GM18505 (cell line): Measurements from ENCODE around the gene LIMS2.

Experiments
- ATAC-seq: cut with Tn5 transposase; IDR thresholded peaks from one replicate; pipeline ENCODE4 v1.9.1; 2021; ENCODE audit not compliant: unreplicated experiment
- POLR2A ChIP-seq: IDR thresholded peaks from 4 replicates; pipeline ENCODE4 v1.6.1; 2011; ENCODE audit warnings: borderline replicate concordance; ENCODE audit not compliant: insufficient read depth, insufficient read length; ENCODE audit errors: extremely low read depth

LIMS2 gene, protein sequence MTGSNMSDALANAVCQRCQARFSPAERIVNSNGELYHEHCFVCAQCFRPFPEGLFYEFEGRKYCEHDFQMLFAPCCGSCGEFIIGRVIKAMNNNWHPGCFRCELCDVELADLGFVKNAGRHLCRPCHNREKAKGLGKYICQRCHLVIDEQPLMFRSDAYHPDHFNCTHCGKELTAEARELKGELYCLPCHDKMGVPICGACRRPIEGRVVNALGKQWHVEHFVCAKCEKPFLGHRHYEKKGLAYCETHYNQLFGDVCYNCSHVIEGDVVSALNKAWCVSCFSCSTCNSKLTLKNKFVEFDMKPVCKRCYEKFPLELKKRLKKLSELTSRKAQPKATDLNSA

GRCh38 chr2:127675331-127676261 lies at the start of gene LIMS2:
TSS of gene LIMS2 (minus strand) at chr2:127675530. CDS start at chr2:127675024, 506 bp downstream.
- no peak for TF ChIP-seq POLR2A
- no peak for ATAC-seq

- ATAC-seq: no peak
- TF ChIP-seq POLR2A: no peak
These were observed 47.5 kb upstream of the LIMS2 start for GRCh38 chr2:127722807-127723206.

- no peak for TF ChIP-seq POLR2A
- no peak for ATAC-seq
These were observed 46.6 kb upstream of the LIMS2 start for GRCh38 chr2:127721978-127722355.

GRCh38 chr2:127721311-127721977 lies 46.1 kb upstream of the LIMS2 start:
- ATAC-seq: no peak
- no peak for TF ChIP-seq POLR2A

GRCh38 chr2:127719301-127720218 lies 44.2 kb upstream of the LIMS2 start:
- no peak for TF ChIP-seq POLR2A
- ATAC-seq: no peak

DNA sequence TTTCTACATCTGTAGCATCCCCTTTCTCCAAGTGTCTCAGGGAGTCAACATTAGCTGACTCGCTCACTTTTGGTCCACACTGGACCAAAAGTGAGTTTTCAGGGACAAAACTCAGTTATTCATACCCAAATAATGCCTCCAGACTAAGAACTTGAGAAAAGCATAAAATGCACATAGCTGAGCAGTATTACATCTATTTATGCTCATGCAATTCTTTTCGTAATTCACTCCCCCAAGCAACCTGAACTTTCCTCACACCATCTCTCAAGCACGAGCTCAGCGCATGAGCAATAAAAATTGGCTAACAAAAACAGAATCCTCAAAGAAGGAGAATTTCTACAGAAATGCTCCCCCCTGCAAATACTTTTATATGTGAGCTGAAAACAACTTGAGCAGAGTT lies 42.9 kb upstream of the LIMS2 start:
- no peak for ATAC-seq
- no peak for TF ChIP-seq POLR2A

DNA sequence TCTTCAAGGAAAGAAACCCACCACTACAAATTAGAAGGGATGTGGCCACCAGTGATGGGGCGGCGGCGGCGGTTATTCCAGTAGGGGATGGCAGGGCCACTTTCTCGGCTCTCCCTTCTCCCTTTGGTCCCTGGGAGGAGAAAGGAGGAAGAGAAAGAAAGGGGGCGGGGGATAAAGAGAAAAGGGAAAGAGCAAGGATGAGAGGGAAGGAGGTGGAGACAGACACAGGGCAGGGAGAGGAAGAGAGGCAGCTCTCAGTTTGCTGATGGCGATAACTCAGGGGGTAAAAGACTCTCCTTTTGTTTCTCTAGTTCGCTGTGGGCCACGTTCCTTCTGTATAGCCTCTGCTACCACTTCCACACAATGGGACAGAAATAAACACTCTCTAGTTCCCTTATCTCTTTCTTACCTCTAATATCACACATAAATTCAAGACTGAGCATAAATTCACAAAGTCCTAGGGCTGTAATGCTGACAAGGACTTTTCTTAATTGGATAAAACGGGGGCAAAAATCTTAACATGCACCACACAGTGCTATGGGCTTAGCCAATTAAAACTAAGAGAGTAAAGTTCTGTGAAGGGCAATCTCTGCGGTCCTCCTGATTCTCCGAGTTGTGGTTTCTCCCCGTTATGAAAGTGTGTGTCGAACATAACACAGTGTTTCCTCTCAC lies 40.6 kb upstream of the LIMS2 start:
- no peak for ATAC-seq
- TF ChIP-seq POLR2A: no peak

DNA sequence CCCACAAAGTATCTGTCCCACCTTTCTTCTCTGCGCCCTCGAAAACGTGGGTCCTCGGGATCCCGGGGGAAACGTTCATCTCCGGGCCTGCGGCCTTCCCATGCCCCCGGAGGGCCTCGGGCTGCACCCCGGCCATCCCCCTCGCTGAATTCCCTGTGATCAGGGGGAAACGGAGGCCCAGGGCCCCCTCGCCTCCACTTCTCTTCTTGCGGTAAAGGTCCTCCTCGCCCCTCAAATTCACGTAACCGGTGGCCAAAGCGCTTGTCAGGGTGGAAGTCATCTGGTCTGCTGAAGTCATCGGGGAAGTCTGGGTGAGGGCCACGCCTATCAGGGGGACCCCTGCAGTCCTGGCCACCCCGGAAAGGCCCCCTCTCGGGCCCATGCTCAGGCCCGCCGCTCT lies 38.2 kb upstream of the LIMS2 start:
- TF ChIP-seq POLR2A: no peak
- ATAC-seq: no peak

GRCh38 chr2:127712999-127713398 lies 37.7 kb upstream of the LIMS2 start:
- no peak for ATAC-seq
- no peak for TF ChIP-seq POLR2A

DNA sequence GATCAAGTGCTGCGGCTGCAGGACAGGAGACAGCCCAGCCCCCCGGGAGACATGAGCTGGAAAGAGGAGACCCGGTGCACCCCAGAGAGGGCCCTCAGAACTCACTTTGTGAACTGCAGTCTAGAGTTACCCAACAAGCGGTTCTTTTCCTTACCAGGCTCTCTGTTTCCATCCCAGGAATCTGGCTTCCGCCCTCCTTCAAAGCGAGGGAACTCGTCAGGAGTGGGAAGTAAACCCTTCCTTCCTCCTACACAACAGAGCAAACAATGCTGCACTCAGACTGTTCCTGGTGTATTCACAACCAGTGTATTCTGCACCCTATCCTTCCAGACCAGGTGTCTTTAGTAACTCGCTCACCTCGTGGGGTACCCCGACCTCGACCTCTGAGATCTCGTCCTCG lies 34.0 kb upstream of the LIMS2 start:
- ATAC-seq: no peak
- no peak for TF ChIP-seq POLR2A

DNA sequence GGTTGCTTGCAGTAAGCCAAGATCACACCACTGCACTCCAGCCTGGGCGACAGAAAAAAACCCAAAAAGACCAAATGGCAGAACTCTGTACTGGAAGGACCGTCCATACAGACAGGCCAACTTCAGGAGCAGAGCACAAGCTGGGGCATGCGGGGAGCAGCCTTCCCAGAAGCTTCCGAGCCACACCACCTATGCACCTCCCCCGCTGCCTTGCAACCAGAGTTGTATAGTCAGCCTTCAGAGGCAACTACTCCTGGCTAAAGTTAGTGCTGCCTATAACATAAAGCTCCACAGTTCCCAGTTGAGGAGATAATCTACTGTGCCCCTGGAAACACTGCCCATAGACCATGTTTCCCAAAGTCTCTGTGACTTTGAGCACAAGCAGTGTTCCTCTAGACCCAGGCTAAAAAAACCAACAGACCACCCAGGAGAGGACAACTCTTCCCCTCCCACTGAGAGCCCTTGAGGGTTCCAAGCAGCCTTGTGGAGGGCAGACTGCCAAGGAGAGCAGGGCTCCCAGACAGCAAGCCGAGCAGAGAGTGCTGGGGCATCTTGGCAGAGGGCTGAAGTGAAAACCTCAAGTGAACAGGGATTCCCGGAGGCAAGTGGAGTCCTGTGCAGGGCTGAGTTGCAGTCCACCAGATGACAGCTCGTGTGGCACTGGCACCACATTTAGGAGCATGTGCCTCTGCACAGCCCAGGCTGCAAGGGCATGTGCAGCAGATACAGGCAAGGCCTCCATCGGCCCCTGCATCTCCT lies 32.7 kb upstream of the LIMS2 start:
- TF ChIP-seq POLR2A: no peak
- no peak for ATAC-seq
